Keratinocyte (primary cell): ENCODE data around the gene PTOV1.

Experiments
- EZH2 ChIP-seq: IDR thresholded peaks from one replicate; pipeline ENCODE4 v1.6.1; 2012; ENCODE audit warnings: inconsistent platforms, mild to moderate bottlenecking, low read length, moderate library complexity
- TF ChIP-seq, protein P1 (sequence below), 3 experiments: IDR thresholded peaks in 1 of 3; conservative IDR thresholded peaks in 1 of 3; optimal IDR thresholded peaks in 1 of 3; 2 replicates in 2 of 3; 3 replicates in 1 of 3; pipeline versions ENCODE3 to v1.5.1; 2011; ENCODE audit warnings: low read length in 3 of 3, mild to moderate bottlenecking in 3 of 3, moderate library complexity in 2 of 3, control low read depth in 1 of 3, inconsistent platforms in 1 of 3; ENCODE audit not compliant: insufficient read depth in 2 of 3; ENCODE audit errors: extremely low read depth in 1 of 3

DNA sequence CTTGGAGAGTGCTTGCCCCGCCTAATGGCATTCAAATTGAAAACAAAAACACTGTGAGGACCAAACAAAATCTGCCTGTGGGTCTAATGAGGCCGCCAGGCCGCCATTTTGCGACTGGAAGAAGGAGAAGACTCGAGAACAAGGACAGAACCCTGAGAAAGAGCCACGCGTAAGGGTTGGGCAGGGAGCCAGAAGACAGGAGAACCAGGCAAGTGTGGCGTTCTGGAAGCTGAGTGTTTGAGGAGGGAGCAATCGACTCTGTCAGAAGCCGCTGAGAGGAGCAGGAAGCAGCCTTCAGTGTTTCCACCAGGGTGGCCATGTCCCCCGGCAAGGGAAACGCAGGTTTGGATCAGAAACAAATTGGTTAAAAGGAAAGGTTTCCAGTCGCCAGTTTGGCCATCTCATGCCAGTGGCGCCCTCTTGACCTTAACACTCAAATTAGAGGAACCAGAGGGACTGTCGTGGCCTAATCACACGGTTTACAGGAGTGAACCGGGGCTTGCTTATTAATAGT is 10.2 kb upstream of the PTOV1 start:
- TF ChIP-seq, protein P1, sequence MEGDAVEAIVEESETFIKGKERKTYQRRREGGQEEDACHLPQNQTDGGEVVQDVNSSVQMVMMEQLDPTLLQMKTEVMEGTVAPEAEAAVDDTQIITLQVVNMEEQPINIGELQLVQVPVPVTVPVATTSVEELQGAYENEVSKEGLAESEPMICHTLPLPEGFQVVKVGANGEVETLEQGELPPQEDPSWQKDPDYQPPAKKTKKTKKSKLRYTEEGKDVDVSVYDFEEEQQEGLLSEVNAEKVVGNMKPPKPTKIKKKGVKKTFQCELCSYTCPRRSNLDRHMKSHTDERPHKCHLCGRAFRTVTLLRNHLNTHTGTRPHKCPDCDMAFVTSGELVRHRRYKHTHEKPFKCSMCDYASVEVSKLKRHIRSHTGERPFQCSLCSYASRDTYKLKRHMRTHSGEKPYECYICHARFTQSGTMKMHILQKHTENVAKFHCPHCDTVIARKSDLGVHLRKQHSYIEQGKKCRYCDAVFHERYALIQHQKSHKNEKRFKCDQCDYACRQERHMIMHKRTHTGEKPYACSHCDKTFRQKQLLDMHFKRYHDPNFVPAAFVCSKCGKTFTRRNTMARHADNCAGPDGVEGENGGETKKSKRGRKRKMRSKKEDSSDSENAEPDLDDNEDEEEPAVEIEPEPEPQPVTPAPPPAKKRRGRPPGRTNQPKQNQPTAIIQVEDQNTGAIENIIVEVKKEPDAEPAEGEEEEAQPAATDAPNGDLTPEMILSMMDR (optimal IDR thresholded peaks at IDR 0.05 in 1 of 3, IDR thresholded peaks at IDR 0.05 in 1 of 3, conservative IDR thresholded peaks at IDR 0.05 in 1 of 3; ENCODE audit: extremely low read depth in 1 of 3, insufficient read depth in 2 of 3, low read length in 3 of 3) = no peak
- TF ChIP-seq EZH2 = no peak
